Measurements from ENCODE around the gene GLYR1. TPM values are rescaled to one million over a fixed set of nuclear protein-coding genes. Genes with fewer than 3 reads are reported as not detected.

GLYR1 gene
- total and polyA plus RNA-seq, 2 experiments from 2014 or later, result 59.9 to 105 TPM

- Histone ChIP-seq H3K4me3 (no peak overlapping the region), H3K4me2 (no peak overlapping the region), H3K27me3 (ENCODE audit: insufficient read depth) (no peaks in the 10 kb centered on the region), H3K79me2 (replicated peaks; ENCODE audit: insufficient read depth) (no peaks in the 10 kb centered on the region), H3K9me2 (ENCODE audit: insufficient read depth) (no peaks in the 10 kb centered on the region), H3K4me1 (ENCODE audit: insufficient read depth) (no peaks in the 10 kb centered on the region), H3K36me3 (ENCODE audit: insufficient read depth) (peaks cover 12% of the 10 kb centered on the region), H2AFZ (no peak overlapping the region), H3K27ac (ENCODE audit: low read depth) (no peak overlapping the region), H4K20me1 (replicated peaks; ENCODE audit: insufficient read depth) (no peaks in the 10 kb centered on the region), H3F3A (replicated peaks; ENCODE audit: low read depth) (0 out of 2 replicates have a peak, but pooled peaks cover 10% of the 10 kb centered on the region)
- H3K36me3 Mint-ChIP-seq (ENCODE audit: low read depth), result peaks cover 36% of the 10 kb centered on the region
- no peak for DNase-seq (ENCODE audit: low spot score)
- no peaks in the 10 kb centered on the region for H3K9me3 Mint-ChIP-seq
- TF ChIP-seq ZNF462 (CRISPR knock-in tag; IDR thresholded peaks at IDR 0.05), result no peak
- TF ChIP-seq EZH2phosphoT487 (IDR thresholded peaks at IDR 0.05; ENCODE audit: unreplicated experiment), result no peak
- no peak for TF ChIP-seq STAT1 (IDR thresholded peaks at IDR 0.05; ENCODE audit: unreplicated experiment)
- TF ChIP-seq CREB1 (CRISPR knock-in tag; IDR thresholded peaks at IDR 0.05; ENCODE audit: low read depth), result no peak
- TF ChIP-seq ETS1 (IDR thresholded peaks at IDR 0.05), result no peak
- no peak for TF ChIP-seq JUNB (IDR thresholded peaks at IDR 0.05; ENCODE audit: unreplicated experiment)
- no peak for TF ChIP-seq EZH2 (IDR thresholded peaks at IDR 0.05; ENCODE audit: low read depth, unreplicated experiment)
- TF ChIP-seq POLR2AphosphoS5 (IDR thresholded peaks at IDR 0.05; ENCODE audit: low read depth), result no peak
- H3K4me1 Mint-ChIP-seq, result no peaks in the 10 kb centered on the region
- no peak overlapping the region for H3K4me3 Mint-ChIP-seq
- H3K27ac Mint-ChIP-seq, result no peak overlapping the region
- peaks cover 4% of the 10 kb centered on the region for H3K27me3 Mint-ChIP-seq (ENCODE audit: insufficient read depth, low read depth, poor library complexity)
- no peak for ATAC-seq
Measured at GRCh38 chr16:4891097-4891885, 44.2 kb upstream of the GLYR1 start.

Data from GM23338 (cell line).